Measurements from ENCODE around the gene SEPTIN3.

Gene SEPTIN3

GRCh38 chr22:41983513-41984405, 14.5 kb downstream of the SEPTIN3 start:
- TF ChIP-seq, protein P1, sequence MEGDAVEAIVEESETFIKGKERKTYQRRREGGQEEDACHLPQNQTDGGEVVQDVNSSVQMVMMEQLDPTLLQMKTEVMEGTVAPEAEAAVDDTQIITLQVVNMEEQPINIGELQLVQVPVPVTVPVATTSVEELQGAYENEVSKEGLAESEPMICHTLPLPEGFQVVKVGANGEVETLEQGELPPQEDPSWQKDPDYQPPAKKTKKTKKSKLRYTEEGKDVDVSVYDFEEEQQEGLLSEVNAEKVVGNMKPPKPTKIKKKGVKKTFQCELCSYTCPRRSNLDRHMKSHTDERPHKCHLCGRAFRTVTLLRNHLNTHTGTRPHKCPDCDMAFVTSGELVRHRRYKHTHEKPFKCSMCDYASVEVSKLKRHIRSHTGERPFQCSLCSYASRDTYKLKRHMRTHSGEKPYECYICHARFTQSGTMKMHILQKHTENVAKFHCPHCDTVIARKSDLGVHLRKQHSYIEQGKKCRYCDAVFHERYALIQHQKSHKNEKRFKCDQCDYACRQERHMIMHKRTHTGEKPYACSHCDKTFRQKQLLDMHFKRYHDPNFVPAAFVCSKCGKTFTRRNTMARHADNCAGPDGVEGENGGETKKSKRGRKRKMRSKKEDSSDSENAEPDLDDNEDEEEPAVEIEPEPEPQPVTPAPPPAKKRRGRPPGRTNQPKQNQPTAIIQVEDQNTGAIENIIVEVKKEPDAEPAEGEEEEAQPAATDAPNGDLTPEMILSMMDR (IDR thresholded peaks at IDR 0.05; ENCODE audit: low read depth, low read length, missing control alignments) = no peak
- H3K4me3 ChIP-seq (ENCODE audit: low read depth, low read length) = no peak overlapping the region
- no peak for DNase-seq (ENCODE audit: low read depth)

GRCh38 chr22:41987276-41987675, 18.0 kb downstream of the SEPTIN3 start:
- no peak overlapping the region for H3K4me3 ChIP-seq (ENCODE audit: low read depth, low read length)
- no peak for DNase-seq (ENCODE audit: low read depth)
- TF ChIP-seq, protein P1 (IDR thresholded peaks at IDR 0.05; ENCODE audit: low read depth, low read length, missing control alignments) = no peak

DNA sequence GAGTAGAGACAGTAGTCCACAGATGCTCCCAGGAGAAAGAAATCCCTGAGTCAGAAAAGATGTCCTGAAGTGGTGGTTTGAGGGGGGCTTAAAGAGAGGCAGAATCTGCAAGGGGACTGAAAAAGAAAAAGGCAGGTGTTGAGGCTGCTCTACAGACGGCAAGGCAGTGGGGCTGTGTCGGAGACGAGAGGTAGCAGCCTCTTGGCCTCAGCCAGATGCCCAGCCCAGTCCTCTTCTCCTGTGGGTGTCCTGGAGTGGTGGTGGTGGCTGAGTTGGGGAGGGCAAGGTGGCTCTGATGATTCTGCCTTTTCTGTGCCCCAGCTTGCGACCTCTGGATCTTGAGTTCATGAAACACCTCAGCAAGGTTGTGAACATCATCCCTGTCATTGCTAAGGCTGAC, 20.0 kb downstream of the SEPTIN3 start:
- TF ChIP-seq, protein P1 (IDR thresholded peaks at IDR 0.05; ENCODE audit: low read depth, low read length, missing control alignments) = no peak
- DNase-seq (ENCODE audit: low read depth) = no peak
- no peak overlapping the region for H3K4me3 ChIP-seq (ENCODE audit: low read depth, low read length)

DNA sequence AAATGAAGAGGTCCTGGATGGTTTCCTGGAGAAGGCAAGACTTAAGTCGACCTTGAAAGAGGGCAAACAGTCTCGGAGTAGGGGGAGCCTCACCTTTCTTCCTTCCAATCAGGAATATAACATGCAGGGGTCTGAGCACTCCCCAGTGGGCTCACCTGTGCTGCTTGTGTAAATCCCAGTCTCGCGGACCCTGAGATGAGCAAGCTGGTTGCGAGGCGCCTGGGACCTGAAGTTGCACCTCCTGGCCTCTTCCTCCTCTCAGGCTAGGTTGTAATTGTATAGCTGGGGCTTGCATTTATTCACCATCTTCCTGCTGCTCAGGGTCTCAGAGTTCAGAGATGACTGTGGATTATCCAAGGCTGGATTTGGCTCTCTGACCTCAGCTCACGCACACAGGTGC, 21.9 kb downstream of the SEPTIN3 start:
- TF ChIP-seq, protein P1 (IDR thresholded peaks at IDR 0.05; ENCODE audit: low read depth, low read length, missing control alignments) = no peak
- H3K4me3 ChIP-seq (ENCODE audit: low read depth, low read length) = no peak overlapping the region
- DNase-seq (ENCODE audit: low read depth) = no peak

GRCh38 chr22:41992496-41992895, 23.3 kb downstream of the SEPTIN3 start:
- no peak for DNase-seq (ENCODE audit: low read depth)
- TF ChIP-seq, protein P1 (IDR thresholded peaks at IDR 0.05; ENCODE audit: low read depth, low read length, missing control alignments) = no peak
- H3K4me3 ChIP-seq (ENCODE audit: low read depth, low read length) = no peak overlapping the region

GRCh38 chr22:41995211-41995610, 26.0 kb downstream of the SEPTIN3 start:
- no peak overlapping the region for H3K4me3 ChIP-seq (ENCODE audit: low read depth, low read length)
- TF ChIP-seq, protein P1 (IDR thresholded peaks at IDR 0.05; ENCODE audit: low read depth, low read length, missing control alignments) = no peak
- no peak for DNase-seq (ENCODE audit: low read depth)

- TF ChIP-seq, protein P1 (IDR thresholded peaks at IDR 0.05; ENCODE audit: low read depth, low read length, missing control alignments) = no peak
- no peak for DNase-seq (ENCODE audit: low read depth)
Observed at GRCh38 chr22:41996826-41997225, 27.6 kb downstream of the SEPTIN3 start.

More at GRCh38 chr22:41996826-41997225, 27.6 kb downstream of the SEPTIN3 start:
- H3K4me3 ChIP-seq (ENCODE audit: low read depth, low read length) = no peak overlapping the region
